Stimulated activated CD4-positive, alpha-beta T cell treated with anti-CD3 and anti-CD28 coated beads, Interleukin-2, amount 100 ng/mL, for 48 hours (primary cell): ENCODE results near the gene FANK1.
"Not testable (repeated sequence)": the region's sequence is repeated elsewhere in the genome, so short reads cannot be mapped to it uniquely, and the experiment has no call there.

Source experiments
- DNase-seq, 2 donors: peaks; one replicate each; pipeline ENCODE4 v3.0.0-alpha.2; 2020

Gene FANK1

GRCh38 chr10:125892402-125892801, 4.0 kb upstream of the FANK1 start:
- DNase-seq = not testable (repeated sequence)

DNA sequence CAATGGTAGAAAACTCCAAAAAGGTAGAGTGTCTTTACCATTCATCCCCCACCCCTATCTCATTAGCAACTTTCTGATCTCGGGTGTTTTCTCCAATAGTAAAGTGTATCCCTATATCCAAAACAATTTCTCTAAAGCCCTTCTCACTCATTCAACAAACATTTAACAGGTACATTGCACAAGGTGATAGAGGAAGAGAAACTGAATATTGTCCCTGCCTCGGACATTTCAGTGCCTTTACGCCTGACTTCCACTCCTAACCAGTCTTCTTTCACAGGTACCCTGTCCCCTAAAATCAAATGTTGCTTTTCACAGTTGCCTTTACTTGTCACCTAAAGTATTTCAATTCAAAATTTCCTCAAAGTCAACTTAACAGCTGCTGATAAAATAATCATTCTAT, 2.2 kb upstream of the FANK1 start:
- DNase-seq = not testable (repeated sequence)

DNA sequence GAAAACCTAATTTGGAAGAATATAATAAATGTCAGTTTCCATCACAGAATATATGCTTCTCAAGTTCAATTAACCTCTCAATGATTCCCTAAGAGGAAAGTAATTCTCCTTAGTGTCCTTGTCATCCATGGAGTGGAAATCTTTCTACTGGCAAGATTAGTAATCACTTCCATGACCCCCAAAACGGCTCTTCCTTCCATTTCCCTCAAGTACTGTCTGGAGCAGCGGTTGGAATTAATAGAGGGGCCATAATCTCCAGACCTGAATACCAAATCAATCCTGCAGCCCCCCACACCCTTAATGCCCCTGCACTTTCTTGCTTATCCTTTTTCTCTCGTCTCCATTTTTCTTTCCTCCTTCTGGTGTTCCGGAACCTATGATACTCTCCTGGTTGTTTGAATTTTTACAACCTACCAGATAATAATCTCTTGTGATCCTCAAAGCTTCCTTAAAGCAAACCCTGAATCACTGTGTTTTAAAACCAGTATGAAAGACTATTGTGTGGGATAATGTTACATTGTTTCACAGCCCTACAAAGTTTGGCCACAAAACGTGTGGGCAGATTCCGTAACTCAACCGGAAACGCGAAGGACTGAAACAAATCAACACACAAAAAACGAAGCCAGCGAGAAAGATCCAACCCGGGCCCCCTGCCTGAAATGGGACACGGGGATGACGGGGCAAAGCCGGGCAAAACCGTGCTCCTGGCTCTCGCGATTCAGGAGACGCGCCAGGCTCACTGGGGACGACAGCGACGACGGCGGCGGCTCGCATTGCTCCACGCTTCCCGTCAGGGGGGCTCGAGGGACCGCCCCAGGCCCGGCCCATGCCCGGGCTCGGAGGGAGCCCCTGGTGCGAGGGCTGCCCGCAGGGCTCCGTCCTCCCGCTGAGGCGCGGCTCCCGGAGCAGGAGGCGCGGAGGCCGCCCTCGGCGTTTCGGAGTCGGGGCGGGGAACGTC, 955 bp upstream of the FANK1 start:
- peak; percentile 33 to 48 for DNase-seq

DNA sequence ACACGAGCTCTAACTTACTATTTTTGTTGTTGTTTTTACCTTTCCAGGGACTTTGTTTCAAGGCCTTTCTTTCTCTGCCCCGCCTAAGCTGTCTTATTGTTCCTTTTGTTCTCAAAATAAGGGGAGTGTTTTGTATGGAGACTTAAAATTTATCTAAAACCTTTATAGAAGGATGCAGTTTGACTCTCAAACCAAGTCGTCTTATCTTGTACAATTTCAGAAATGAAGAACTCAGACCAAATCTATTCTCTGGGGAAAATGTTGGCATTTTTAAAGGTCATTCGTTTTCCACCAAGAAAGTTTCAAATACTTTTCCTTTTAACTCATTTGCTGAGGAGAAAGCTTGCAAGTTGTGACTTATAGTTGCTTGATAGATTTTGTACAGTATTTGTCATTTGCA, 953 bp downstream of the FANK1 start:
- not testable (repeated sequence) for DNase-seq

- DNase-seq = not testable (repeated sequence)
These were observed 4.6 kb downstream of the FANK1 start for GRCh38 chr10:125900963-125901362.

GRCh38 chr10:125903135-125903640, 6.8 kb downstream of the FANK1 start:
- not testable (repeated sequence) for DNase-seq

DNA sequence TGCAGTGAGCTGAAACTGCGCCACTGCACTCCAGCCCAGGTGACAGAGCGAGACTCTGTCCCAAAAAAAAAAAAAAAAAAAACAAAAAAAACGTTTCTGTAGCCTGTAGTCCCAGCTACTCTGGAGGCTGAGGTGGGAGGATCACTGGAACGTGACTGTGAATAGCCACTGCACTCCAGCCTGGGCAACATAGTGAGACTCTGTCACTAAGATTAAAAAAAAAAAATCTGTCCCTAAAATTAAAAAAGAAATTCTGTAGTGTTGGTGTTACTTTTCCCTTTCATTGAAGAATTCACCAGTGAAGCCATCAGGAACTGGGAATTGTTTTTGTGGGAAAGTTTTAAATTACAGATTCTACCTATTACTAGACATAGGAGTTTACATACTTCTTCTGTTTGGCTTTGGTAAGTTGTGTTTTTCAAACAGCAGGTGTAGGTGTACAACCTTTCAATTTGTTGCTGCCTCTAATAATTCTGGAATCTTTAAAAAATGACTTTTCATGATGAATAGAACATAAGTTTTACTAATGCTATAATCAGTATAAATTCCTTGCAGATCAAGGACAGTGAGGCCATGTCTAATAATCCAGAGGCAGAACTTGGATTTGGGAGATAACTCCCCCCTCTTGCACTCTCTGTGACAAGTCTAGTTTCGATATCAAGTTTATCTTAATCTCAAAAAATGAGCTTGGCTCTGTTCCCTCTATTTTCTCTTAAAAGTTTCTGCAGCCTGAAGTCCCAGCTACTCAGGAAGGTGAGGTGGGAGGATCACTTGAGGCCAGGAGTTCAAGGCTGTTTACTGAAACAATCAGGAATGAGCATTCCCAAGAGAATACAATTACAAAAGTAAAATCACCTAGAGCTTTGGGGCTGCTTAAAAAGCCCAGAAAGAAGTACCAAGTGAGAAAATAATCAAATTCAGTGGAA, 9.0 kb downstream of the FANK1 start:
- DNase-seq = not testable (repeated sequence)

- not testable (repeated sequence) for DNase-seq
These were observed 11.2 kb downstream of the FANK1 start for GRCh38 chr10:125907598-125907997.

GRCh38 chr10:125908813-125909212, 12.4 kb downstream of the FANK1 start:
- DNase-seq = not testable (repeated sequence)

- not testable (repeated sequence) for DNase-seq
These were observed 13.1 kb downstream of the FANK1 start for GRCh38 chr10:125909491-125909890.

- DNase-seq = no peak
These were observed 14.8 kb downstream of the FANK1 start for GRCh38 chr10:125911145-125911544.

DNA sequence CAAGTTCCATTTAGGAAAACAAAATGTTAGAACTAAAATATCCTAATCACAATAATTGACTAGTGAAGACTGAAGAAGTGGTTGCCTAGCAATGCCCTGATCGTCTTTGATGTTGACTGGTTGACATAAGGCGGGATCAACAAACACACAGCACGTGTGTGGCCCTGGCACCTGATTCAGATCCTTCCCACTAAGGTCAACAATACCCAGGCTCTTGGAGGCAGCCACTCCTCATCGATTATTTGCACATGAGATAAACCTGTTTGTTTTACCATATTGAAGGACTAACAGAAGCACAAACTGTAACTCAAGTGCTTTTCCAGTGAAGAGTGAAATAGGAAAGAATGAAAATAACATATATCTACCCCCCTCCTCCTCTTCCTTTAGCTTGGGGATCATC, 15.6 kb downstream of the FANK1 start:
- no peak for DNase-seq

GRCh38 chr10:125913277-125913676, 16.9 kb downstream of the FANK1 start:
- DNase-seq = not testable (repeated sequence)

DNA sequence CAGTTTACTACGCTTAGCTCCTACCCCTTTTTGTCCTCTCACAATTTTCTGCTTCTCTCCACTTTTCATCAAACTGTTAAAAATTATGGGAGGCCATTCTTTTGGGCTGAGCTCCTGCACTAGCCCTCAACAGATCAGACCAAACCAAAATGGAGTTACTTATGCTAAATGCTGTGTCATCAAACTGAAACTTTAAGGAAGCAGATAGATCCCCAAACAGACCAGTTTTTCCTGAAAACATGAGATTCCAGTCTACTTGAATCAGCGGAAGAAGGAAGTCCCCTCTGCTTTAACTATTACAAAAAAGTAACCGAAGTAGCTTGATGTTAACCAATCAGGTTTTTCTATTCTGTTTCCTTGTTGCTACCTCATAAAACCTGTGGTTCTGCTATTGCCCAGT, 20.6 kb downstream of the FANK1 start:
- no peak for DNase-seq

DNA sequence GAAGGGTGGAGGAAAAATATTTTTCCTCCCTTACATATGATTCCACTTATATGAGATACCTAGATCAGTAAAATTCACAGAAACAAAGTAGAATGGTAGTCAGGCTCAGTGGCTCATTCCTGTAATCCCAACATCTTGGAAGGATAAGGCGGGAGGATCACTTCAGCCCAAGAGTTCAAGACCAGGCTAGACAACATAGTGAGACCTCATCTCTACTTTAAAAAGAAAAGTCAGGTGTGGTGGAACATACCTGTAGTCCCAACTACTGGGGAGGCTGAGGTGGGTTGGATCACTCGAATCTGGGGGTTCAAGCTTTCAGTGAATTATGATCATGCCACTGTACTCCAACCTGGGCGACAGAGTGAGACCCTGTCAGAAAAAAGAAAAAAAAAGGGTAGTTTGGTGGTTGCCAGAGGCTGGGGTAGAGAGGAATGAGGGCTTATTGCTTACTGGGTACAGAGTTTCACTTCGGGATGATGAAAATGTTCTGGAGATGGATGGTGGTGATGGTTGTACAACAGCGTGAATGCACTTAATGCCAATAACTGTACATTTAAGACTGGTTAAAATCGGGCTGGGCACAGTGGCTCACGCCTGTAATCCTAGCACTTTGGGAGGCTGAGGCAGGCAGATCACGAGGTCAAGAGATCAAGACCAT, 21.5 kb downstream of the FANK1 start:
- not testable (repeated sequence) for DNase-seq

- not testable (repeated sequence) for DNase-seq
These were observed 25.4 kb downstream of the FANK1 start for GRCh38 chr10:125921643-125922306.

DNA sequence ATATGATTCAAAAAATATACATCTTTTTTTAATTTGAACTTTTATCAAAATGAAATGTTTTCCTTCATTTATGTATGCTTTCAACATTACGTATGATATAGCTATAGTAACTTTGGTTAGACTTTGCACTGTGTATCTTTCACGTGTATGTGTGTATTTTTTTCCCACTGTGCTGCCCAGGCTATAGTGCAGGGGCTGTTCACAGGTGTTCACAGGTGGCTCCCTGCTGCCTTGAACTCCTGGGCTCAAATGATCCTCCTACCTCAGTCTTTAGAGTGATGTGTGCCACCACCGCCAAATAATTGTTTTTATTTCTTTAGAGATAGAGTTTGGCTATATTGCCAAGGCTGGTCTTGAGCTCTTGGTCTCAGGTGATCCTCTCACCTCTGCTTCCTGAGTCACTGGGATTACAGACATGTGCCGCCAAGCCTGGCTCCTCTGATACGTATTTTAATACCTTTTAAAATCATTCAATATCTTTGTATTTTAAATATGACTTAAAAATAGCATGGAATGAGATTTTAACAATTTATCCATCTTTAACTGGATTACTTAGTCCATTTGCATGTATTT, 29.0 kb downstream of the FANK1 start:
- no peak for DNase-seq

- no peak for DNase-seq
These were observed 29.9 kb downstream of the FANK1 start for GRCh38 chr10:125926247-125926646.

- not testable (repeated sequence) for DNase-seq
These were observed 30.9 kb downstream of the FANK1 start for GRCh38 chr10:125927265-125927664.

DNA sequence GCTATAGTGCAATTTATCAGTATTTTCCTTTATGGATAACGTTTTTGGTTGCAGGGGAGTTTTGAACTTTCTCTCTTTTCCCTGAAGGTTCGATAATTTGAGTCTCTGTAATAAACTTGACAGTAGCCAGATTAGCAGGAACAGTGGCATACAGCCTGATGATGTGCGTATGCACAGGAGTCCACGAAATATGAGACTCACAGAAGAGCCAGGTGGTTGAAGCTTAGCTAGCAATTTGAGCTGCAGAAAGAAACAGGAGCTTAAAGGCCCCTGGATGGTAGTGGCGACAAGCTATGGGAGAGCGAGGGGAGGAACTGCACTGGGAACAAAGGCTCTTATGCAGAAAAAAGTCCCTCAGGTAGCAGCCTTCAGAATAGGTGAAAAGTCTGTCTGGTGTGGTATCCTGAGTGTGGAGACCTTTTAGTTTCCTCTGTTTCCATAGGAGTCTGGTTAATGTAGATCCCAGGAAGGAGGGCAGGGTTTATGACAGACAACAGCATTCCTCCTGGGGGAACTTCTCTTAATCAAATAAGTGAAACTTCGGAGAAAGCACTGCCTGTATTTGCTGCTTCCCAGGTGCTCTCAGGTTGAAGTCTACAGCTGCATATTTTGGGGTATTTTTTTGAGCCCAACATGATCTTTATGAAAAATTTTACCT, 32.7 kb downstream of the FANK1 start:
- DNase-seq = no peak

GRCh38 chr10:125929618-125930017, 33.3 kb downstream of the FANK1 start:
- no peak for DNase-seq
